ENCODE measurements around the gene LSM5.

LSM5 gene

GRCh38 chr7:32532716-32533115 is 42.5 kb upstream of the LSM5 start:
- H3K27ac ChIP-seq: no peak overlapping the region
- TF ChIP-seq CTCF (conservative IDR thresholded peaks at IDR 0.05) (no peak), ZFX (IDR thresholded peaks at IDR 0.05) (no peak)

- TF ChIP-seq ZFX (IDR thresholded peaks at IDR 0.05): no peak
- no peak for TF ChIP-seq CTCF (conservative IDR thresholded peaks at IDR 0.05)
- H3K27ac ChIP-seq: no peak overlapping the region
Observed at GRCh38 chr7:32532086-32532485, 41.9 kb upstream of the LSM5 start.

DNA sequence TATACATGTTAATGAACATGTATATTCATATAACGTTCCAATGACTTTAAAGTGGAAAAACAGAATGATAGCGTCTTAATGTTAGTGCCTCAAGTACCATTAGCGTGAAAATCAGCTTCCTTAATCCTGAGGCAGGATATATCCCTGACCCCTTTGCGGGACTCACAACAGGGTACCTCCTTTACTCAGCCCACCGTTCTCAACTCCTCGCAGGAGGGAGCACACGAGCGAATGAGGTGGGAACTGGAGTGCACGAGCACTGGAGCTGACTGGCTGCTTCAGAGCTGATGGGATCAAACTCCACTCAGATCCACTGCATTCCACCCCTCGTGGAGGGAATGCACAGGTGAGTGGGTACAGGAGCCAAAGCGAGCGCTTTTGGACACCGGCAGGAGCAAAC is 41.2 kb upstream of the LSM5 start:
- TF ChIP-seq ZFX (IDR thresholded peaks at IDR 0.05) (no peak), CTCF (conservative IDR thresholded peaks at IDR 0.05) (no peak)
- H3K27ac ChIP-seq: no peak overlapping the region

DNA sequence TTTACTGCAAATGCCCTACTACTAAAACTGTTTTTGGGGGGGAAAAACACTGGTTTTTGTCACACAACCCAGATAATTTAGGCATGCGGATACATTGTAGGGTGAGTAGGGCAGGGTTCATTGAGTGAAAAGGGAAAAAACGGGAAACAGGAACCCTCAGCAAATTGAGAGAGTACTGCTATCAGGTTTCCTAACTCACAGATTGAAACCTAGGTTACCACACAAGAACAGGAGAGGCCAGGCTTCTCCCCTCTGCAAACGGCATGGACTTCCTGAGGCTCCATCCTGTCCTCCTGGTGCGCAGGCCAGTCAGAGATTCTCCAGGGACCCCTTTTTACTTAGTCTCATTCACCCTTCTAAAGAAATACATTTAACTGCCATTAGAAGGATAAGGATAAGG is 35.7 kb upstream of the LSM5 start:
- H3K27ac ChIP-seq: no peak overlapping the region
- TF ChIP-seq CTCF (conservative IDR thresholded peaks at IDR 0.05): no peak

- no peak overlapping the region for H3K27ac ChIP-seq
- TF ChIP-seq ZFX (IDR thresholded peaks at IDR 0.05) (no peak), CTCF (conservative IDR thresholded peaks at IDR 0.05) (no peak)
Observed at GRCh38 chr7:32524631-32525030, 34.5 kb upstream of the LSM5 start.

DNA sequence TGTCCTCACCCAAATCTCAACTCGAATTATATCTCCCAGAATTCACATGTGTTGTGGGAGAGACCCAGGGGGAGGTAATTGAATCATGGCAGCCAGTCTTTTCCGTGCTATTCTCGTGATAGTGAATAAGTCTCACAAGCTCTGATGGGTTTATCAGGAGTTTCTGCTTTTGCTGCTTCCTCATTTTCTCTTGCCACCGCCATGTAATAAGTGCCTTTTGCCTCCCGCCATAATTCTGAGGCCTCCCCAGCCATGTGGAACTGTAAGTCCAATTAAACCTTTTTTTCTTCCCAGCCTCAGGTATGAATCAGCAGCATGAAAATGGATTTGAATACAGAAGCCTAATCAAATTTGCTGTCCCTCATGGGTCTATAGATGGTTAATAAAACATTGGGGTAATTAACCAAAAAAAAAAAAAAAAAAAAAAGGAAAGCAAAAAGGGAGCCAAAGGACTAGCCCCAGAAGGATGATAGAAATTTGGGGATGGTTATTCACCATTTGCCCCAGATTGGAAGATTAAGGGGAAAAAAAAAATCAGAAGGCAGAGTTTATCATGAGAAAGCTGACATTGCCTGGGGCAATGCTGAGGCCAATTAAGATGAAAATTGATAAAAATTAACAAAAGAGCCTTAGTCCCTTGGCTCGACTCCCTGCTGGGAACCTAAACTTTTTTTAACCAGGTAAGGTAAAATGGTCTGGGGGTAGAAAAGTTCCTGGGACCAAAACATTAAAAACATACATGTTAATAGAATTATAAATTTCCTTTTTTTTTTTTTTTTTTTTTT is 32.8 kb upstream of the LSM5 start:
- no peak overlapping the region for H3K27ac ChIP-seq
- no peak for TF ChIP-seq ZFX (IDR thresholded peaks at IDR 0.05)

GRCh38 chr7:32519763-32520162 is 29.6 kb upstream of the LSM5 start:
- no peak overlapping the region for H3K27ac ChIP-seq
- TF ChIP-seq CTCF (conservative IDR thresholded peaks at IDR 0.05): no peak
- TF ChIP-seq ZFX (IDR thresholded peaks at IDR 0.05): no peak

DNA sequence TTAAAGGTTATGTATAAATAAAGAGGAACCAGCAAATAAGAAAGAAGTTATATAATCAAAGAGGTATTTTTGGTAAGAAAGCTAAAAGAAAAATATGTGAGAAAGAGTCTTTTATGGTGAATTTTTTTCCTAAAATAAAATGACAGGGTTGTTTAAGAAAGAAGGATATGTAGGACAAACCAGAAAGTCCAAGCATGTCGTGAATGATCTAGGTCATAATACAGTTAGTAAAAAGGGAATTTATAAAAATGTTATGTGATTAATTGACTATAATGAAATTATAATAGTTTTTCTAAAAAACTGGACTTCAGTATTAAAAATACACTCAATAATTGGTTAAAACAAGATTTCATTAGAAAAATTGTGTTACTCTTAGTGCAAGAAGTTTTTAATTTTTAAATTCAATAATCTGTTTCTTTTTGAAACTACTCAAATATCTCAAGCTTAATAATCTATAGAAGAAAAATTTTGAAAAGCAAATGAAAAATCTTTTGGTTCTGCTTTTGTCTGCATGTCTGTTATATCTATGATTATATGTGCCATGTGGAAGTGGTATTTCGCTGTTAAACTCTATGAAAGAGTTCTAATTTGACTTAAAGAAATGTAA is 28.5 kb upstream of the LSM5 start:
- TF ChIP-seq ZFX (IDR thresholded peaks at IDR 0.05): no peak
- TF ChIP-seq CTCF (conservative IDR thresholded peaks at IDR 0.05): no peak
- H3K27ac ChIP-seq: no peak overlapping the region

Data from C4-2B (cell line).